NCI-H2171 treated with DMSO at 0.1 percent for 48 hours (cell line): ENCODE measurements around the gene ARHGEF7.

Experiments
- DNase-seq: peaks from one replicate; lab custom pipeline; 2025; lab: John Stamatoyannopoulos, UW

ARHGEF7 gene

DNA sequence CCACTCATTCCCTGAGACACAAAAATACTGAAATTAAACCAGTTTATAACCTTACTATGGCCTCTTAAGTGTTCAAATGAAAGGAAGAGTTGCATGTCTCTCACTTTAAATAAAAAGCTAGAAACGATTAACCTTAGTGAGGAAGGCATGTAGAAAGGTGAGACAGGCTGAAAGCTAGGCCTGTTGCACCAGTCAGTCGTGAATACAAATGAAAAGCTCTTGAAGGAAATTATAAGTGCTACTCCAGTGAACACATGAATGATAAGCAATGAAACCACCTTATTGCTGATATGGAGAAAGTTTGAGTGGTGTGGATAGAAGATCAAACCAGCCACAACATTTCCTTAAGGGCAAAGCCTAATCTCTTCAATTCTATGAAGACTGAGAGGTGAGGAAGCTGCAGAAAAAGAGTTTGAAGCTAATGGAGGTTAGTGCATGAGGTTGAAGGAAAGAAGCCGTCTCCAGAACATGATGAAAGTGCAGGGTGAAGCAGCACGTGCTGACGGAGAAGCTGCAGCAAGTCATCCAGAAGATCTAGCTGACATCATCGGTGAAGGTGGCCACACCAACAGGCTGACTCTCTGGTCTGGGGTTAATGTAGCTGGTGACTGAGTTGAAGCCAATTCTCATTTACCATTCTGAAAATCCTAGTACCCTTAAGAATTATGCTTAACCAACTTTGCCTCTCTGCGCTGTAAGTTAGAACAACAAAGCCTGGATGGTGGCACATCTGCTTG lies 110.9 kb downstream of the ARHGEF7 start:
- no peak for DNase-seq

DNA sequence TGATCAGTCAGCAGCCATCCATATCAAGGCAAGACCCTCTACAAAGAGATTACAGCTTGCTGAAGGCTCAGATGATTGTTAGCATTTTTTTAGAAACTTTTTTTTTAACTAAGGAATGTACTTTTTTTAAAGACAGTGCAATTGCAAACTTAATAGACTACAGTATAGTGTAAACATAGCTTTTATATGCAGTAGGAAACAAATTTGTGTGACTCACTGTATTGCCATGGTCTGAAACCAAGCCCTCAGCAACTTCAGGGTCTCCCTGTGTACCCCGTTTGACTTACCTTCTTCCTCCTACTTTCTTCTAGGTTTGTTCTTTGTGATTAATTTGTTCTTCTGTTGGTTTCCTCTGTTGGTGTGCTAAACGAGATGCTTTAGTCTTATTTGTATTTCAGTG lies 112.3 kb downstream of the ARHGEF7 start:
- no peak for DNase-seq

DNA sequence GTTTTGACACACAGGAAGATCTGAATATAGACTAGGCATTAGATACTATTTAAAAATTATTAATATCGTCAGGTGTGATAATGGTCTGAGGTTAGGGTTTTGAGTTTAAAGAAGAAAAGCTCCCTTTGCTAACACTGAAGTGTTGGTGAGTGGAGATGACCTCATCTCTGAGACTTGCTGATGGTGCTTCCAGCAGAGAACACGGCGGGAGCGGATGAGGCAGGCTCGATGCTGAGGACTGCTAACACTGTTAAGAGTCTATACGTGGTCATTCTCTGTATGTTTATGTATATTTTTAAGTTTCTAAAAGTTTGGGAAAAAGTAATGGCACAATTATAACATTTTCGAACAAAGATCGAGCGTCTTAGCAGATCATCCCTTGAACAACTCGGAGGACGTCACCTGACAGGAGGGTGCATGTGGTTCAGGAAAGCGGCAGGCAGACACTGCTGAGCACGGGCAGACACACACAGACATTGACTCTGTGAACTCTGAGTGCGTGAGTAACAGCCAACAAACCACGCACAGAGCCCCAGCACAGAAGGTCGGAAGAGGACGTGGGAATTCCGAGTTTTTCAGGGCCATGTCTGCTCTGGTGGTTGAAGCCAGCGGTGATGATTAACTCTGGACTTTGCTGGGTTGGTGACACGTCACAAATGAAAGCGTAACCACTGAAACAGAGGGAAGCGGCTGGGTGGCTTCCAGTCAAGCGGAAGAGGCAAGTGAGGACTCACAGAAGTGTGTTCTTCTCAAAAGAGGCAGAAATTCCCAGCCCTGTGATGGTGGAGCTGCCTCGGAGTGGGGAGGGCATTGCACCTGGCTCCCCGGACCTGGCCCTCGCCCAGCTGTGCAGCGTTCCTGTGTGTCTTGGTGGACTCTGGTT lies 113.4 kb downstream of the ARHGEF7 start:
- DNase-seq = no peak

DNA sequence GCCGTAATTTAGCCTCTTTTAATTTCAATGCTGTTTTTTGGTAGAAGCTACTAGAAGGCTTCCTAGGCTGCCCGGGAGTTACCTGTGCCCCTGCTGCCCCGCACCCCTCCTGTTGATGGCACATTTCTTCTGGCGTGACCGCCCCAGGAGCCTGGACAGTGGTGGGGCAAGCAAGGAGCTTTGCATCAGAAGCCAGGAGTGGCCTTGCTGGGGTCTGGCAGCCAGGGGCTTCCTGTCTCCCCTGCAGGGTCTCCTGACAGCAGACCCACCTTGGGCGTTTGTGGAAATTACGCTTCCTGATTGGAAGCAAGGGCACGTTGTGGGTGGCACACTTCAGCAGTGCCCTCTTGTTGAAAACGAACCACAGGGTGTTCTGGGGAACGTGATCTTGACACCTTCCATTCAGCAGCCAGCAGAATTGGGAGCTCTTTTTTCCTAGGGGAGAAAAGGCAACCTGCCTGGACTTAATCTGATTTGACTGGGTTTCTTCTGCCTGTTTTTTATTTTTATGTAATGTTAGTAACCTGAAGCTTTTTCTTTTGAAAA lies 115.3 kb downstream of the ARHGEF7 start:
- DNase-seq = no peak

DNA sequence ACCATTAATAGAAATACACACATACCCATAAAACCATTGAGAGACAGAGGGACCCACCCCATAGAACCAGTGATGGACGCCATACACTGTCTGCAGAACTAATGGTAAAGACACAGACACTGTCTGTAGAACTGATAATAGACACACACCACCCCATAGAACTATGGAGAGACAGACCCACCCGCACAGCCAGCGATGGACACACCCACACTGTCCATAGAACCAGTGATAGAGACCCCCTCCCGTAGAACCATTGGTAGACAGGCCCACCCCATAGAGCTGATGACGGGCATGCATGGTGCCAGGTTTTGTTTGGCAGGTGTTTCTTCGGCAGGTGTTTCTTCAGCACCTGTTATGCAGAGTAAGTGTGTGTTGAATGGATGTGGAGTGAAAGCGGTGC lies 117.1 kb downstream of the ARHGEF7 start:
- DNase-seq = no peak

DNA sequence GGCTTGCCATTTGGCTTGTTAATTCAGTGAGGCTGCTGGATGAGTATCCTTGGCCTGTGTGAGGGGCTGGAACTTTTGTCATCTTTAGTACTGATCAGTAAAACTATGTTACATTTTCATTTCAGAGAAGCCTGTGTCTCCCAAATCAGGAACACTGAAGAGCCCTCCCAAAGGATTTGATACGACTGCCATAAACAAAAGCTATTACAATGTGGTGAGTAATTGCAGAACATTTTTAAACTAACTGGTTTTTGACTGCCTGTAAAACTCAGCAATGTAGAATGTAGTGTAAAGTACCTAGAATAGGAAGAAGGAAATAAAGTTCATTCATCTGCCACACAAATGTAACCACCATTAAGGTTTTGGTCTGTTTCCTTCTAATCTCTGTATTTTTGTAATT lies 118.0 kb downstream of the ARHGEF7 start:
- DNase-seq = no peak

DNA sequence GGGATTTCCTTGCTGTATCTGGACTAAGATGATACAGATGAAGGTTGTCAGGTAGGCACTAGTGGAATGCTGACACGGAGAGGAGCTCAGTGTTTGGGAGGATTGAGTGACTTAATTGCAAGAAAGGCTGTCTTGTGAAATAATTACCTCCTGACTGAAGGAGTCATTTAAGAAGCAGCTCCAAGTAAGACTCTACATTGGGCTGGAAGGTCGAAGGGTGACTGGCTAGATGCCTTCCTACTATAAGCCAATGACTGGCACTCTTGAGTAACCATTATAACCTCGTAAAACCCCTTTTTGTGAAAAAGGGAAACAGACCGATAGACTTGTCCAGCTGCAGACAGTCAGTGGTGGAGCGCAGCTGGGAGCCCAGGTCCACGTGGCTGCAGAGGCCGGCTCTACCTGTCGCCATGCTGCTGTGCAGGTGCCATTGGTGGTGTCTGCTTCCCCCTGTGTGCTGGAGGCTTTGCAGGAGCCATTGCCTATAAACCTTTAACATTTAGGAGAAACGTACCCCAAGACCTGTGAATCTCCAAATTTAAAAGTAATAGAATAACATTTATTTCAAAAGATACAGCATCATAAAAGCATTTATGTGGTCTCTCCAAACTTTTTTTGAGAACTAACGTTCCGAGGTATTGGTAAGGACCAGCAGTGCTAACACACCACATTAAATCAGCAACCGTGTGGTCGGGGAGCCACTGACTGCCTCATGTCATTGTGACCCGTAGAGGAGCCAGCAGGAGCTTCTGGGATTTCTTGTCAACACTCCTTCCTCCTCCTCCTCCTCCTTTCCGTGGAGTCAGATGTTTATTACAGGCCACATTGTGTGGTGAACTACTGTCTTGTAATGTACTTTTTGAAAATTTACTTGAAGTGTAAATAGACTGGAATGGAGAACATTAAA lies 124.9 kb downstream of the ARHGEF7 start:
- DNase-seq = no peak

DNA sequence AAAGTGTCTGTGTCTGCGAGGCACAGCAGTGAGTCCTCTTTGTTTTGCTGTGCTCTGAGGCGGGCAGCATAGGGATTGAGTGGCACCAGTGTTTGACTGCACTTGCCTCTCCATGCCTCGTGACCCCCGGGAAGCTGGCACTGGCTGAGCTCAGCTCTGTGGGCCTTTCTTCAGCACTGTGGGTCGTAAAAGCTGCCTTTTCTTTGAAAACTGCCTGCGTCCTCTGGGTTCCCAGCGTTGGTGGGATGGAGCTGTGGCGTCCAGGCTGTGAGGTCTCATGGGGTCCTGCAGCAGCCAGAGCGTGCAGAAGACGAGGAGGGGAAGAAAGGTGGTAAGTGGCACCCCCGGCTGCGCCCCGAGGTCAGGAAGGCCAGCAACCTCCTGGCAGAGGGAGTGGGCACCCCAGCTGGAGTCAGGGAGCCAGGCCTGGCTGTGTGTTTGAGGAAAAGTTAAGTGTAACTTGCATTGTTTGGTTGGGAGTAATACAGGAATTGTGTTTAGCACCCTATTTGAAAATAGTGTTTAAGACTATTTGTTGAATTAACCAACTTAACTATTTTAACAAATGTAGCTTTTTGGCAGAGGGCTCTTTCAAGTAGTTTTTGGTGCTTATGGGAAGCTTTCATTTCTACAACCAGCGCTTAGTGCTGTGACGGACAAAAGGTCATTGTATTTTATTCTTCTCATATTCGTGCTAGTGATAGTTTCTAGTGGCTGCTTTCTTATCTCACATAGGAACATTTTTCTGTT lies 126.1 kb downstream of the ARHGEF7 start:
- no peak for DNase-seq

DNA sequence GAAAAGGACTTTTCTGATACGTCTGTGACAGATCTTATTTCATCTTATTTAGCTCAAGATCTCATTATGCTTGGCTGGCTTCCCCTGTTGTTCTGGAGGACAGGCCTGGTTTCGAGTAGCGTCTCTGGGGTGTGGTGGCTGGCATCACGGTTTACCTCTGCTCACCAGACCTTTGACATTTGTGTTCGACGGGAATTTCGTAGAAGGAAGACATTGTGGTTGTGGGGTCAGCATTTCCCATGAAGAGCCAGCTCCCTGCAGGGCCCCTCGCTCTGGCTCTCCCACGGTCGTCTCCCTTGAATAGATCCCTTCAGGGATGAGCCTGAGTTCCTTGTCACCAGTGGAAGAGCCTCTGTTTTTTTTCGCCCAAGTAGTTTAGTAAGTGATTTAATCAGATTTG lies 126.8 kb downstream of the ARHGEF7 start:
- DNase-seq = no peak

DNA sequence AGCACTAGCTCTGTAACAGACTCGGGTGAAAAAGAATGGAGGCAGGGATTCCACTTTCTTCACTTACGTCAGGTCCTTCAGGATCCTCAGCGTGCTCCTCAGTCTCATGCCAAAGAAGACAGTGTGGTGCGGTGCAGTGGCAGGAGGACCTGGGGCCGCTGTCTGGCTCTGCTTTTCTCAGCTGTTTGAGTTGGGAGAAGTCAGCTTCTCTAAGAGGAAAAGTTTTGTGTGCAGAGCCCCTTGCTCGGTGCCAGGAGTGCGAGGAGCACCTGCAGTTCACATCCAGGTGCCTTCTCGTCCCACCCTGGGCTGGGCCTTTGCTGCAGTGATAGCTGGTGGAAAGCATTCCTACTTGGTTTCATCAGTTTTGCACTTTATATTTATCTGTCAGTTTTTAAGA lies 127.5 kb downstream of the ARHGEF7 start:
- DNase-seq = no peak

DNA sequence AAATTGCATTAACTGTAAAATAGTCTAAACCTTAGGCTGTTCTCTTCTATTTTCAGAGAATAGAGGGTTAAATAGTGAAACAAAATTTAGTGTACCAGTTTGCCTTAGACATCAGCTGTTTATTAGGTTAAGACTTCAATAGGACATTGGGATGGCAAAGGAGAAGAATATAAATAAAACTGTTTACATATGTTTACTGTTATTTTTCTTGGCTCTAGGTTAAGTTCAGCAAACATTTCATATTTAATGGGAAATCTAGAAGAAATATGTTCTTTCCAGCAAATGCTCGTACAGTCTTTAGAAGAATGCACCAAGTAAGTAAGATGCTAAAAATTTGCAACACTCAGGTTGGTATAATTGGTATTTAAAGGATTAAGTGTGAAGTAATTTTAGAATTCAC lies 128.9 kb downstream of the ARHGEF7 start:
- DNase-seq = no peak

DNA sequence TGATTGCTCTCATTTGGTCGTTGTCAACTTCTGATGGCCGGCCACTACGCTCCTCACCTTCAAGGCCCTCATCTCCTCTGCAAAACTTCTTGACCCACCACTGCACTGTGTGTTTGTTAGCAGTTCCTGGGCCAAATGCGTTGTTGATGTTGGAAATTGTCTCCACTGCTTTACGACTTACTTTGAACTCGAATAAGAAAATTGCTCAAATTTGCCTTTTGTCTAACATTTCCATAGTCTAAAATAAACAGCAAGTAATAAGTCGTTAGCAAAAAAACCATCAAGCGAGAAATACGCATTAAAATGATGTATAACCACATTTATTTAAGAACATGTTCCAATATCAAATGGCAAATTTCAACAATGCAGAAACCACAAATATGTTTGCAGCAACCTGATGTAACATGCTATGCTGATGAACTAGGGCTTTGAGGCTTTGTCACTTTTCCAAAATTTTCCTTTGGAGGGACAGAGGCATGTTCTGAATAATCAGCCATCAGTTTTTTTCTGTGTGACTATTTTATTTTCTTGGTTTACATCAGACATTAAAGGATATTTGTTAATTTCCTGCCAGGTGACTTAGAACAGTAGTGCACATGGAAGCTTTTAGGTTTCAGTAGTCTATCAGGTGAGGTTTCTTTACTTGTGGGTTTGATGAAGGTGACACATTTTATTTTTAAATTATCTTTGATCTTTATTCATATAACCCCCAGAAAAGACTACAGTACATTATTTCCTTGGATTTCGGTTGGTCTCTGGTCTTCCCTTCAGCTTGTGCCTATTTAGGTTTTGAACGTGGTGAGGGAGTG lies 130.7 kb downstream of the ARHGEF7 start:
- no peak for DNase-seq

DNA sequence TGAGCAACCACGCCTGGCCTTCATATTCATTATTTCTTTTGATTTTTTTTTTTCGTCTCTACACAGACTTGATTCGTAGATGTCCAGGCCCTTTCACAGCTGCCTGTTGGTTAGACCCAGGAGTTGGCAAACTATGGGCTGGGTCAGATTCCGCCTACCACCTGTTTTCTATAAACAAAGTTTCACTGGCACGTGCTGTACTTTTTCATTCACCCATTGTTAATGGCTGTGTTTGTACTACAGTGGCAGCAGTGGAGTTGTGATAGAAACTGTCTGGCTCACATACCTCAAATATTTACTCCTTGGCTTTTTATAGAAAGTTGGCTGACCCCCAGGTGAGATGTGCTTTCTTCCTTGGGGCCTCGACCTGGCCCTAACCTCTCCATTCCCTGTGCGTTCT lies 132.4 kb downstream of the ARHGEF7 start:
- peak; percentile 3 for DNase-seq

DNA sequence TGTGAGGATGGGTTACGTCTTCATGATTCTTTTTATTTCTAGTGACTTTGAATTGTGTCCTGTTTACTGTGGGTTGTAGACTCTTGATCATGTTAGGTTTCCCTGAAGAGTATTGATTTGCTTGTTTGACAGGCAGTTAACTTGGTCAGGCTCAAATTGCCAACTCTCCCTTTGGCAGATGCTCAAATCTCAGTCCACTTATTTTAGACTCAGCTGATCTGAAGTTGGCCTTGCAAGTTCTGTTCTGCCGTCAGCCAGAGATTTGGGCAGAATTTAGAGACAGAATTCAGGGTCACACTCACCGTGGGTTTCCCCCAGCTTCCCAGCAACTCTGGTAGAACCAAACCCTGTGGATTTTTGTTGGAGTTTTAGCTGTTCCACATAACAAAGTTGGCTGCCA lies 133.7 kb downstream of the ARHGEF7 start:
- DNase-seq = no peak

DNA sequence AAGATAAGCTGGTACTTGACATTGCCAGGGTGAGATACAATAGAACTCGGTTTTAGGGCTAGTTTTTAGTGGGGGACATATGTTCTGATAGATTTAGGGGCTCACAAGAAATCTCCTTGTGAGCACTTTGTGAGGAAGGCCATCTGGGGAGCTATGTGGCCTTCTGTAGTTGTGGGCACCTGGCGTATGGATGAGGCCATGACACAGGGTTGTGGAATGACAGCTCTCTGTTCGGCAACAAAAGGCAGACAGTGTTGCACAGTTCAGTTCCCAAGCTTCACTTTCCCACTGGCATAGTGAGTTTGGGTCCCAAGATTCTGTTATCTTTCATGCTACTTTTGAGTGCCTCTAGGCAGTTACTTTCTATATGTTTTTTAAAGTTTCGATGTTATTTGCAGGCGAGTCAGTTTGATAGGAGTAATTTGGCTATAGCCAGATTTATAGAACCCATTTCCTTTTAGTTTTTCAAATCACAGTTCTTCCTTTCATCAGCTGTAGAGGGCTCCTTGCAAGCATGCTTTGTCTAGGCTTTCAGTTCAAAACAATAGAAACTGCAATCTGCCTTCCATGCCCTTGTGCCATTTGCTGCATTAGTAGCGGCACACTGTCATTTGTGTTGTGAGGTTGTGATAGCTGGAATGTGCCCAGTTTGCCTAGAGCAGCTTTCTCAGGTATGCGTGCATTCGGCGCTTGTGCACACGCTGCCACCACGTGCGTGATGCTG lies 134.7 kb downstream of the ARHGEF7 start:
- no peak for DNase-seq

DNA sequence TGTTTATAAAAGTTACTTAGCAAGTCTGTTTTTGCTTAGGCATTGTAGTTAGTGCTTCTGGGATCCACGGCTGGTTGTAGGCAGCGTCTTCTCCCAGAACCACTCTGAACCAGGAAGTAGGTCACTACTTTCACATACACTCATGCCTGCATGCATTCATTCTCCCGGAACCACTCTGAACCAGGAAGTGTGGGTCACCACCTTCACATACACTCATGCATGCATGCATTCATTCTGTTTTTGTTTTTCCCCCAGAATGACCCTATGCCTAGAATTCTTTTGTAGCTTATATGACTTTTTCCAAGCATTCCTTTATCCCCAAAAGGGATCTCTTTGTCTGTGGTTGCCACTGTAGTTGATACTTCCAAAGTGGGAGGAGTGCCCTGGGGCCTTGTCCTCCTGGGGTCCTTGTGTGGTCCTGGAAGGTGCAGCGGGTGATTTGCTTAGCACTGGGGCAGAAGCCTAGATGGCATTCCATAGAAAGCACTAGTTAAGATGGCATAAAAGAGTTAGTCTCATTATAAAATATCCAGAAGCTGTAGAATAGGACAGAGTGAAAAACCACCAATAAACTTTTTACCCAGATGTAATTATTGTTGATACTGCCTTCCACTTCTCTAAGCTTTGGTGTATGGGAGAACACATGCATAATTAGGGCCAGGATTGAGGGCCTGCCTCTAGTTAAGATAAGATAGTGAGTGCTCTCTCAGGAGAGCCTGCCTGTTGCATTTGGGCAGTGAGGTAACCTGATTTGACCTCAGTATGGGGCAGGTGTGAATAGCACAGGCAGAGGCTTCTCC lies 136.7 kb downstream of the ARHGEF7 start:
- no peak for DNase-seq

DNA sequence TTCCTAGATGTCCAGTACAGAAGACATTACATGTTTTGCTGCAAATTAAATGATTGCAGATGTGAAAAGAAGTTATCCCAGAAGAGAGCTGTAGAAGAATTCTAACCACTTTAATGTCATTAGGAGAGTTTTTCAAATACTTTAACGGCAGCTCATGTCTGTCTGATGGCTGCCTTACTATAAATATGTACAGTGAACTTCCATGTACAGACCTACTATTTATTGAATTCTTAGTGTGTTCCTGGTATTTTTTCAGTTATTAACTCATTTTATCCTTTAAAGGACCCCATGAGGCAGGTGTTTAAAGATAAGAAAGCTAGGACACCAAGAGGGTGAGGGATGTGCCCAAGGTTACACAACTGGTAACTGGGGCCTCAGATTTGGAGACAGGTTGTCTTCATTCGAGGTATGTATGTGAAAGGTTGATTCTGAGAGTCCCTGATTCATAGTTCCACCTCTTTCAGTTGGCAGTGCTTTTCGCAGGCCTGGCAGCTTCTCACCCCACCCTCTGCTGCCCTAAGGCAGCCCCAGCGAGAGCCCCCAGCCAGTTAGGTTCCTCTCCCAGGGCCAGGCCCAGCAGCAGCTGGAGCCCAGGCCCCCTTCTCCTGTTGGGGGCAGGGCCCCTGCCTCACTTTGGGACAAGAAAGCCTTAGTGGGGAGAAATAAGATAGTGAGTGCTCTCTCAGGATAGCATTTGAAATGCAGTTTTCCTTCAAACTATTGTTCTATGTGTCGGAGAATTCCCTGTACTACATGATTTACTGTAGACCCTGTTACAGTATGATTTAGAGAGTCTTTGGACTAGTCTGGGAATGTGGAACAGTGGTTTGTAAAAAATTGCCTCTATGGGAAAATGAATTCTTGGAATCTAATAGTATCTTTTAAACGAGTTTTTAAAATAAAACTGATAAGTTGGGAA lies 137.6 kb downstream of the ARHGEF7 start:
- no peak for DNase-seq

DNA sequence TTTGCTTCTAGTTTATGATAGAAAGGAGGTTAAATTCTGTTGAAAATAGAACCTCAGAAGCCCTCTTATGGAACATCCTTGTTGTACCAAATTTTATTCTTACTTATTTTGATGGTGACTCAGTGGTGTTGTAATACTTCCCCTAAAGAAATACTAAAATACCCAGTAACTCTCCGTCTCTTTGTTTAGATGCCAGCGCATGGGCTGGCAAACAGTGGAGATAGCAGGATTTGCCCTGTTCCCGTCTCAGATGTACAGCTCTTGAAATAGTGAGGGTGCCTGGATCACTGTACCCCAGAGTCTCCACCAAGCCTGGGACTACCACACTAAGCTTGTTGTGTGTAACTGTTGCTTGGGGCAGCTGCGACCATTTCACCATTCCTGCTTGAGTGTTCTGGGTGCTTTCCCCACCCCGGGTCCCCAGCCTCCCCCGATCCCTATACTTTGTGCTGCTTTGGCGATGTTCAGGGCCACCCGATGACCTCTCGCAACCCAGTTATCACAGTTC lies 138.3 kb downstream of the ARHGEF7 start:
- no peak for DNase-seq
